Loucy (cell line): ENCODE data around the gene KDM4F.

Experiments
- H2AFZ ChIP-seq: fragments of 200-600 bp; sonication (generic); 2 replicates; pipeline ENCODE4 v1.6.0; 2016; ENCODE audit warnings: antibody characterized with exemption, mild to moderate bottlenecking, low read length, moderate library complexity
- H3F3A ChIP-seq: fragments of 200-600 bp; 2 replicates; pipeline ENCODE4 v1.6.0; 2016; ENCODE audit warnings: antibody characterized with exemption, low read depth, mild to moderate bottlenecking
- H3K27me3 ChIP-seq: fragments of 200-600 bp; sonication (generic); 2 replicates; pipeline ENCODE4 v1.6.1; 2014; ENCODE audit warnings: low read length, mild to moderate bottlenecking; ENCODE audit not compliant: insufficient read depth, poor library complexity, severe bottlenecking
- H3K36me3 ChIP-seq: fragments of 200-600 bp; sonication (generic); 2 replicates; pipeline ENCODE4 v1.6.1; 2016; ENCODE audit warnings: low read length; ENCODE audit not compliant: insufficient read depth
- H3K4me1 ChIP-seq: fragments of 200-600 bp; sonication (generic); 2 replicates; pipeline ENCODE4 v1.5.1; 2014; ENCODE audit warnings: low read length, mild to moderate bottlenecking; ENCODE audit not compliant: insufficient read depth, poor library complexity, severe bottlenecking
- H3K4me2 ChIP-seq: fragments of 200-600 bp; sonication (generic); 2 replicates; pipeline ENCODE4 v1.6.0; 2014; ENCODE audit warnings: antibody characterized with exemption, low read length, low read depth, mild to moderate bottlenecking; ENCODE audit not compliant: poor library complexity, severe bottlenecking
- H3K4me3 ChIP-seq: fragments of 200-600 bp; sonication (generic); 2 replicates; pipeline ENCODE4 v1.5.1; 2014; ENCODE audit warnings: low read length, mild to moderate bottlenecking, mixed read lengths; ENCODE audit not compliant: poor library complexity, severe bottlenecking
- H3K79me2 ChIP-seq: fragments of 200-600 bp; sonication (generic); 2 replicates; pipeline ENCODE4 v1.6.1; 2014; ENCODE audit warnings: low read length; ENCODE audit not compliant: insufficient read depth
- H3K9ac ChIP-seq: fragments of 200-600 bp; sonication (generic); 2 replicates; pipeline ENCODE4 v1.6.0; 2014; ENCODE audit warnings: mild to moderate bottlenecking, low read depth, low read length, moderate library complexity; ENCODE audit not compliant: poor library complexity, severe bottlenecking
- H3K9me2 ChIP-seq: fragments of 200-600 bp; sonication (generic); replicated peaks from 2 replicates; pipeline ENCODE4 v1.6.1; 2016; ENCODE audit warnings: low read depth, low read length, mixed read lengths
- H3K9me3 ChIP-seq: fragments of 200-600 bp; sonication (generic); 2 replicates; pipeline ENCODE4 v1.6.1; 2014; ENCODE audit warnings: mild to moderate bottlenecking, antibody characterized with exemption, low read length, low read depth; ENCODE audit not compliant: insufficient read depth
- H4K20me1 ChIP-seq: fragments of 200-600 bp; sonication (generic); 2 replicates; pipeline ENCODE4 v1.6.0; 2014; ENCODE audit warnings: antibody characterized with exemption, low read length, mild to moderate bottlenecking; ENCODE audit not compliant: insufficient read depth, poor library complexity, severe bottlenecking
- EZH2phosphoT487 ChIP-seq: fragments of 200-600 bp; IDR thresholded peaks from 2 replicates; pipeline ENCODE4 v1.6.1; 2018; ENCODE audit warnings: antibody characterized with exemption, mild to moderate bottlenecking, moderate library complexity, borderline replicate concordance
- TF ChIP-seq, protein P1 (sequence below): fragments of 200-600 bp; sonication (generic); conservative IDR thresholded peaks from 2 replicates; pipeline ENCODE4 v1.5.1; 2014; ENCODE audit warnings: mild to moderate bottlenecking, antibody characterized with exemption, low read length

The KDM4F gene

GRCh38 chr11:95045812-95046211 is 3.4 kb upstream of the KDM4F start:
- Histone ChIP-seq H4K20me1 (no peaks in the 10 kb centered on the region), H3K4me2 (no peak overlapping the region), H3K9me3 (no peaks in the 10 kb centered on the region), H3F3A (no peaks in the 10 kb centered on the region), H3K27me3 (no peaks in the 10 kb centered on the region), H2AFZ (no peak overlapping the region), H3K4me1 (no peaks in the 10 kb centered on the region), H3K79me2 (no peaks in the 10 kb centered on the region), H3K9me2 (no peaks in the 10 kb centered on the region), H3K4me3 (no peak overlapping the region), H3K36me3 (no peaks in the 10 kb centered on the region), H3K9ac (no peak overlapping the region)
- no peak for TF ChIP-seq EZH2phosphoT487
- TF ChIP-seq, protein P1, sequence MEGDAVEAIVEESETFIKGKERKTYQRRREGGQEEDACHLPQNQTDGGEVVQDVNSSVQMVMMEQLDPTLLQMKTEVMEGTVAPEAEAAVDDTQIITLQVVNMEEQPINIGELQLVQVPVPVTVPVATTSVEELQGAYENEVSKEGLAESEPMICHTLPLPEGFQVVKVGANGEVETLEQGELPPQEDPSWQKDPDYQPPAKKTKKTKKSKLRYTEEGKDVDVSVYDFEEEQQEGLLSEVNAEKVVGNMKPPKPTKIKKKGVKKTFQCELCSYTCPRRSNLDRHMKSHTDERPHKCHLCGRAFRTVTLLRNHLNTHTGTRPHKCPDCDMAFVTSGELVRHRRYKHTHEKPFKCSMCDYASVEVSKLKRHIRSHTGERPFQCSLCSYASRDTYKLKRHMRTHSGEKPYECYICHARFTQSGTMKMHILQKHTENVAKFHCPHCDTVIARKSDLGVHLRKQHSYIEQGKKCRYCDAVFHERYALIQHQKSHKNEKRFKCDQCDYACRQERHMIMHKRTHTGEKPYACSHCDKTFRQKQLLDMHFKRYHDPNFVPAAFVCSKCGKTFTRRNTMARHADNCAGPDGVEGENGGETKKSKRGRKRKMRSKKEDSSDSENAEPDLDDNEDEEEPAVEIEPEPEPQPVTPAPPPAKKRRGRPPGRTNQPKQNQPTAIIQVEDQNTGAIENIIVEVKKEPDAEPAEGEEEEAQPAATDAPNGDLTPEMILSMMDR = no peak

DNA sequence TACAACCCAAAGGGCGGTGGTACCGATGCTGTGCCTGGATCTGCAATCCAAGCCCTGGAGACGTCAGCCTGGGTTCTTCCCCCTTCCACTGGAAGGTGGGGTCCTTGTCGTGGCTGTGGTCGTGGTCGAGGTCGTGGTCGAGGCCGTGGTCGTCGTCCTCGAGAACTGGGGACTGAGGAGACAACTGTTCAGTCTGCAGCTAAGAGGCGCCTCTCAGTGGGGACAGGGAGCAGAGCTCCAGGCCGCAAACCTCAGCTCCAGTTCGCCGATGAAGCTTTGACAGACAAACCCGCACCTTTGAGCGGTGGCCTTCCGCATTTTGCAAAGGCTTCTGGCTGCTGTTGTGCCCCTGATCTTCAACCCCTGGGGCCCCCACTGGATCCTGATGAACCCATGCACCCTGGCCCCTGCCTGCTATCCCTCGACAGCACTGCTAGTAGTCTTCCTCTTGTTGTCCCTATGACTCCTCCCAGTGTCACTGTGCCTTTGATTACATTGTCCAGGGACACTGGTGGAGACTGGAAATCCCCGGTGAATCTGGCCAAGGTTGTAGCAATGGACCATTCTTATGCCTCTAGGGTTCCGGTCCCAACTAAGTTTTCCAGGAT is 1.5 kb downstream of the KDM4F start:
- Histone ChIP-seq H3K9me3 (no peaks in the 10 kb centered on the region), H3K27me3 (no peaks in the 10 kb centered on the region), H3K4me2 (no peak overlapping the region), H2AFZ (no peak overlapping the region), H3K36me3 (no peaks in the 10 kb centered on the region), H3K4me1 (no peaks in the 10 kb centered on the region), H3K79me2 (no peaks in the 10 kb centered on the region), H3K9ac (no peak overlapping the region), H3K9me2 (no peaks in the 10 kb centered on the region), H3K4me3 (no peak overlapping the region), H3F3A (no peaks in the 10 kb centered on the region), H4K20me1 (no peaks in the 10 kb centered on the region)
- TF ChIP-seq, protein P1 = no peak
- no peak for TF ChIP-seq EZH2phosphoT487

DNA sequence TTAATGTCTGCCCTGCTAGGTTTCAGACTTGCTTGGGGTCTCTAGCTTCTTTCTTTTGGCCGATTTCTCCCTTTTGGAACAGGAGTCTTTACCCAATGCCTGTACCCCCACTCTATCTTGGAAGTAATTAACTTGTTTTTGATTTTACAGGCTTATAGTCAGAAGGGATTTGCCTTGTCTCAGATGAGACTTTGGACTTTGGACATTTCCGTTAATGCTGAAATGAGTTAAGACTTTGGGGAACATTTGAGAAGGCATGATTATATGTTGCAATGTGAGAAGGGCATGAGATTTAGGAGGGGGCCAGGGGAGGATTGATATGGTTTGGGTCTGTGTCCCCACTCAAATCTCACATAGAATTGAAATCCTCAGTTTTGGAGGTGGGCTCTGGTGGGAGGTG is 5.1 kb downstream of the KDM4F start:
- Histone ChIP-seq H3K4me3 (no peak overlapping the region), H3K4me1 (no peaks in the 10 kb centered on the region), H4K20me1 (no peaks in the 10 kb centered on the region), H3K9ac (no peak overlapping the region), H3K9me2 (0 out of 2 replicates have a peak, but pooled peaks cover 5% of the 10 kb centered on the region), H2AFZ (no peak overlapping the region), H3F3A (no peaks in the 10 kb centered on the region), H3K27me3 (no peaks in the 10 kb centered on the region), H3K4me2 (no peak overlapping the region), H3K79me2 (no peaks in the 10 kb centered on the region), H3K36me3 (no peaks in the 10 kb centered on the region), H3K9me3 (no peaks in the 10 kb centered on the region)
- TF ChIP-seq, protein P1 = no peak
- no peak for TF ChIP-seq EZH2phosphoT487
